ENCODE results near the gene SMYD3. TPM values are rescaled to one million over a fixed set of nuclear protein-coding genes. Genes with fewer than 3 reads are reported as not detected.

Gene SMYD3
- total RNA-seq, 1 experiment from 2014 or later = 69.6 TPM

GRCh38 chr1:246267896-246268295 lies 239.2 kb downstream of the SMYD3 start:
- in situ Hi-C loops (cut with HindIII; ENCODE audit: low sequenced_read_pairs) = no loop called here
- DNase-seq (ENCODE audit: low spot score) = no peak

GRCh38 chr1:246267426-246267825 lies 239.7 kb downstream of the SMYD3 start:
- in situ Hi-C loops (cut with HindIII; ENCODE audit: low sequenced_read_pairs) = no loop called here
- DNase-seq (ENCODE audit: low spot score) = no peak

GRCh38 chr1:246265481-246265880 lies 241.6 kb downstream of the SMYD3 start:
- DNase-seq (ENCODE audit: low spot score) = no peak
- in situ Hi-C loops (cut with HindIII; ENCODE audit: low sequenced_read_pairs) = no loop called here

GRCh38 chr1:246262281-246262680 lies 244.8 kb downstream of the SMYD3 start:
- DNase-seq (ENCODE audit: low spot score) = no peak
- in situ Hi-C loops (cut with HindIII; ENCODE audit: low sequenced_read_pairs) = no loop called here

GRCh38 chr1:246261639-246262038 lies 245.4 kb downstream of the SMYD3 start:
- in situ Hi-C loops (cut with HindIII; ENCODE audit: low sequenced_read_pairs) = no loop called here
- no peak for DNase-seq (ENCODE audit: low spot score)

GRCh38 chr1:246258250-246258649 lies 248.8 kb downstream of the SMYD3 start:
- in situ Hi-C loops (cut with HindIII; ENCODE audit: low sequenced_read_pairs) = no loop called here
- DNase-seq (ENCODE audit: low spot score) = no peak

GRCh38 chr1:246255773-246256172 lies 251.3 kb downstream of the SMYD3 start:
- in situ Hi-C loops (cut with HindIII; ENCODE audit: low sequenced_read_pairs) = no loop called here
- DNase-seq (ENCODE audit: low spot score) = no peak

GRCh38 chr1:246254854-246255253 lies 252.2 kb downstream of the SMYD3 start:
- in situ Hi-C loops (cut with HindIII; ENCODE audit: low sequenced_read_pairs) = no loop called here
- DNase-seq (ENCODE audit: low spot score) = no peak

GRCh38 chr1:246246430-246246829 lies 260.6 kb downstream of the SMYD3 start:
- no peak for DNase-seq (ENCODE audit: low spot score)
- in situ Hi-C loops (cut with HindIII; ENCODE audit: low sequenced_read_pairs) = no loop called here

GRCh38 chr1:246245541-246245940 lies 261.5 kb downstream of the SMYD3 start:
- in situ Hi-C loops (cut with HindIII; ENCODE audit: low sequenced_read_pairs) = no loop called here
- DNase-seq (ENCODE audit: low spot score) = no peak

- in situ Hi-C loops (cut with HindIII; ENCODE audit: low sequenced_read_pairs) = no loop called here
- no peak for DNase-seq (ENCODE audit: low spot score)
Observed at GRCh38 chr1:246232126-246232525, 275.0 kb downstream of the SMYD3 start.

GRCh38 chr1:246226041-246226440 lies 281.0 kb downstream of the SMYD3 start:
- no peak for DNase-seq (ENCODE audit: low spot score)
- in situ Hi-C loops (cut with HindIII; ENCODE audit: low sequenced_read_pairs) = no loop called here

- in situ Hi-C loops (cut with HindIII; ENCODE audit: low sequenced_read_pairs) = no loop called here
- DNase-seq (ENCODE audit: low spot score) = peak; percentile 70
Observed at GRCh38 chr1:246221485-246222255, 285.4 kb downstream of the SMYD3 start.

GRCh38 chr1:246220495-246221065 lies 286.5 kb downstream of the SMYD3 start:
- DNase-seq (ENCODE audit: low spot score) = no peak
- in situ Hi-C loops (cut with HindIII; ENCODE audit: low sequenced_read_pairs) = no loop called here

GRCh38 chr1:246219508-246220030 lies 287.5 kb downstream of the SMYD3 start:
- in situ Hi-C loops (cut with HindIII; ENCODE audit: low sequenced_read_pairs) = no loop called here
- DNase-seq (ENCODE audit: low spot score) = no peak

GRCh38 chr1:246218686-246219085 lies 288.4 kb downstream of the SMYD3 start:
- no peak for DNase-seq (ENCODE audit: low spot score)
- in situ Hi-C loops (cut with HindIII; ENCODE audit: low sequenced_read_pairs) = no loop called here

GRCh38 chr1:246216906-246217305 lies 290.2 kb downstream of the SMYD3 start:
- in situ Hi-C loops (cut with HindIII; ENCODE audit: low sequenced_read_pairs) = no loop called here
- no peak for DNase-seq (ENCODE audit: low spot score)

GRCh38 chr1:246215510-246215903 lies 291.6 kb downstream of the SMYD3 start:
- in situ Hi-C loops (cut with HindIII; ENCODE audit: low sequenced_read_pairs) = no loop called here
- DNase-seq (ENCODE audit: low spot score) = no peak

- in situ Hi-C loops (cut with HindIII; ENCODE audit: low sequenced_read_pairs) = no loop called here
- DNase-seq (ENCODE audit: low spot score) = no peak
Observed at GRCh38 chr1:246214708-246215509, 292.2 kb downstream of the SMYD3 start.

GRCh38 chr1:246213947-246214346 lies 293.1 kb downstream of the SMYD3 start:
- in situ Hi-C loops (cut with HindIII; ENCODE audit: low sequenced_read_pairs) = no loop called here
- no peak for DNase-seq (ENCODE audit: low spot score)
